DMS114 treated with DMSO at 0.1 percent for 48 hours (cell line): ENCODE results near the gene ARPP19.
"Not testable (repeated sequence)": the region's sequence is repeated elsewhere in the genome, so short reads cannot be mapped to it uniquely, and the experiment has no call there.

Experiments used
- DNase-seq: peaks from one replicate; lab custom pipeline; 2025; ENCODE audit not compliant: unreplicated experiment; lab: John Stamatoyannopoulos, UW

The ARPP19 gene

GRCh38 chr15:52568601-52569585, at the start of gene ARPP19:
ARPP19 (minus strand) TSS chr15:52569030; CDS start chr15:52568892, 138 bp downstream.
- peak; percentile 89 for DNase-seq

- no peak for DNase-seq
Measured at GRCh38 chr15:52617026-52617425, 48.2 kb upstream of the ARPP19 start.

- no peak for DNase-seq
Measured at GRCh38 chr15:52615302-52615701, 46.5 kb upstream of the ARPP19 start.

- no peak for DNase-seq
Measured at GRCh38 chr15:52609593-52609992, 40.8 kb upstream of the ARPP19 start.

GRCh38 chr15:52584414-52584813, 15.6 kb upstream of the ARPP19 start:
- no peak for DNase-seq

- DNase-seq: no peak
Measured at GRCh38 chr15:52579852-52580251, 11.0 kb upstream of the ARPP19 start.

GRCh38 chr15:52576692-52577091, 7.9 kb upstream of the ARPP19 start:
- no peak for DNase-seq

- not testable (repeated sequence) for DNase-seq
Measured at GRCh38 chr15:52575573-52575972, 6.7 kb upstream of the ARPP19 start.

GRCh38 chr15:52575072-52575471, 6.2 kb upstream of the ARPP19 start:
- DNase-seq: no peak

- not testable (repeated sequence) for DNase-seq
Measured at GRCh38 chr15:52574623-52575022, 5.8 kb upstream of the ARPP19 start.

GRCh38 chr15:52567871-52568600, 794 bp downstream of the ARPP19 start:
- DNase-seq: no peak

- DNase-seq: no peak
Measured at GRCh38 chr15:52566889-52567288, 1.9 kb downstream of the ARPP19 start.

- not testable (repeated sequence) for DNase-seq
Measured at GRCh38 chr15:52565417-52566358, 3.1 kb downstream of the ARPP19 start.

- no peak for DNase-seq
Measured at GRCh38 chr15:52563501-52564060, 5.2 kb downstream of the ARPP19 start.

- no peak for DNase-seq
Measured at GRCh38 chr15:52559575-52559974, 9.3 kb downstream of the ARPP19 start.

- DNase-seq: no peak
Measured at GRCh38 chr15:52559022-52559421, 9.8 kb downstream of the ARPP19 start.

GRCh38 chr15:52558196-52558595, 10.6 kb downstream of the ARPP19 start:
- no peak for DNase-seq

- DNase-seq: no peak
Measured at GRCh38 chr15:52557274-52557641, 11.6 kb downstream of the ARPP19 start.

- no peak for DNase-seq
Measured at GRCh38 chr15:52556524-52557273, 12.1 kb downstream of the ARPP19 start.

- DNase-seq: no peak
Measured at GRCh38 chr15:52552303-52552702, 16.5 kb downstream of the ARPP19 start.
